Activated CD4-positive, alpha-beta T cell treated with anti-CD3 and anti-CD28 coated beads for 24 hours (primary cell): ENCODE results near the gene BCL2L12.

Source experiments
- DNase-seq, 2 donors: peaks; one replicate each; pipeline ENCODE4 v3.0.0-alpha.2; 2020; ENCODE audit warnings: low read depth in 2 of 2

Gene BCL2L12

GRCh38 chr19:49641688-49642491 is 23.8 kb upstream of the BCL2L12 start, which contains the start of gene SCAF1:
TSS of gene SCAF1 (plus strand) at chr19:49642209. CDS start at chr19:49645027, 2,818 bp downstream.
- peak; percentile 98 for DNase-seq

- DNase-seq: no peak
These were observed 23.2 kb upstream of the BCL2L12 start for GRCh38 chr19:49642492-49643035.

- DNase-seq: no peak
These were observed 22.3 kb upstream of the BCL2L12 start for GRCh38 chr19:49643466-49643865.

GRCh38 chr19:49645592-49645991 is 20.1 kb upstream of the BCL2L12 start:
- no peak for DNase-seq

- DNase-seq: no peak
These were observed 19.7 kb upstream of the BCL2L12 start for GRCh38 chr19:49645995-49646394.

GRCh38 chr19:49646586-49646985 is 19.1 kb upstream of the BCL2L12 start:
- DNase-seq: no peak

GRCh38 chr19:49651029-49651819 is 14.5 kb upstream of the BCL2L12 start:
- no peak for DNase-seq

GRCh38 chr19:49651820-49652550 is 13.7 kb upstream of the BCL2L12 start:
- no peak for DNase-seq

- DNase-seq: no peak
These were observed 12.9 kb upstream of the BCL2L12 start for GRCh38 chr19:49652551-49653465.

GRCh38 chr19:49653466-49653806 is 12.3 kb upstream of the BCL2L12 start:
- DNase-seq: no peak

GRCh38 chr19:49654581-49654980 is 11.2 kb upstream of the BCL2L12 start:
- DNase-seq: no peak

GRCh38 chr19:49655570-49656455 is 9.9 kb upstream of the BCL2L12 start:
- DNase-seq: no peak

GRCh38 chr19:49656456-49657109 is 9.2 kb upstream of the BCL2L12 start:
- DNase-seq: no peak

GRCh38 chr19:49657493-49658138 is 8.1 kb upstream of the BCL2L12 start:
- DNase-seq: no peak

GRCh38 chr19:49658139-49658517 is 7.6 kb upstream of the BCL2L12 start:
- DNase-seq: no peak

- no peak for DNase-seq
These were observed 6.9 kb upstream of the BCL2L12 start for GRCh38 chr19:49658566-49659442.

- no peak for DNase-seq
These were observed 5.3 kb upstream of the BCL2L12 start for GRCh38 chr19:49660338-49660961.
